GM23338 (cell line): ENCODE data around the gene VPS72. TPM values are rescaled to one million over a fixed set of nuclear protein-coding genes. Genes with fewer than 3 reads are reported as not detected.

Experiments
- ATAC-seq: fragments of 200-7000 bp; cut with Tn5 transposase; 3 replicates; pipeline ENCODE4 v1.9.1; 2020
- DNase-seq: peaks from one replicate; pipeline ENCODE4 v3.0.0-alpha.2; 2015; ENCODE audit warnings: low spot score
- H2AFZ ChIP-seq: fragments of 200-600 bp; sonication (generic); 2 replicates; pipeline ENCODE4 v1.8.0; 2016; ENCODE audit warnings: antibody characterized with exemption, mild to moderate bottlenecking, moderate library complexity
- H3F3A ChIP-seq: fragments of 200-600 bp; sonication (generic); replicated peaks from 2 replicates; pipeline ENCODE4 v1.8.0; 2017; ENCODE audit warnings: antibody characterized with exemption, mixed run types, low read depth
- H3K27ac ChIP-seq: fragments of 200-600 bp; sonication (generic); 2 replicates; pipeline ENCODE4 v1.6.1; 2016; ENCODE audit warnings: low read depth
- H3K27me3 ChIP-seq: fragments of 200-600 bp; sonication (generic); 2 replicates; pipeline ENCODE4 v1.8.0; 2016; ENCODE audit warnings: mild to moderate bottlenecking, mixed run types, moderate library complexity; ENCODE audit not compliant: insufficient read depth
- H3K36me3 ChIP-seq: fragments of 200-600 bp; sonication (generic); 2 replicates; pipeline ENCODE4 v1.8.0; 2016; ENCODE audit warnings: mild to moderate bottlenecking; ENCODE audit not compliant: insufficient read depth
- H3K4me1 ChIP-seq: fragments of 200-600 bp; sonication (generic); 2 replicates; pipeline ENCODE4 v1.8.0; 2016; ENCODE audit warnings: mild to moderate bottlenecking, moderate library complexity; ENCODE audit not compliant: insufficient read depth
- H3K4me2 ChIP-seq: fragments of 200-600 bp; sonication (generic); 2 replicates; pipeline ENCODE4 v1.7.1; 2017; ENCODE audit warnings: mixed run types
- H3K4me3 ChIP-seq: fragments of 200-600 bp; sonication (generic); 2 replicates; pipeline ENCODE4 v1.6.1; 2016; ENCODE audit warnings: mixed run types
- H3K79me2 ChIP-seq: fragments of 200-600 bp; sonication (generic); replicated peaks from 2 replicates; pipeline ENCODE4 v1.8.0; 2017; ENCODE audit warnings: mild to moderate bottlenecking; ENCODE audit not compliant: insufficient read depth
- H3K9me2 ChIP-seq: fragments of 200-600 bp; sonication (generic); 2 replicates; pipeline ENCODE4 v1.8.0; 2017; ENCODE audit not compliant: insufficient read depth
- H4K20me1 ChIP-seq: fragments of 200-600 bp; sonication (generic); replicated peaks from 2 replicates; pipeline ENCODE4 v1.8.0; 2017; ENCODE audit warnings: mild to moderate bottlenecking; ENCODE audit not compliant: insufficient read depth
- H3K27ac Mint-ChIP-seq: 2 replicates; pipeline ENCODE4 v1.8.0; 2020; ENCODE audit warnings: inconsistent platforms, mild to moderate bottlenecking, moderate library complexity, mixed read lengths
- H3K27me3 Mint-ChIP-seq: 3 replicates; pipeline ENCODE4 v1.8.0; 2022; ENCODE audit warnings: low read depth, mild to moderate bottlenecking, moderate library complexity, mixed read lengths, inconsistent platforms; ENCODE audit not compliant: insufficient read depth, poor library complexity
- H3K36me3 Mint-ChIP-seq: 3 replicates; pipeline ENCODE4 v1.8.0; 2021; ENCODE audit warnings: low read depth, mild to moderate bottlenecking, inconsistent platforms, moderate library complexity, mixed read lengths
- H3K4me1 Mint-ChIP-seq: 3 replicates; pipeline ENCODE4 v1.8.0; 2020; ENCODE audit warnings: mild to moderate bottlenecking, inconsistent platforms, mixed read lengths
- H3K4me3 Mint-ChIP-seq: 3 replicates; pipeline ENCODE4 v1.8.0; 2021; ENCODE audit warnings: moderate library complexity, mild to moderate bottlenecking, inconsistent platforms, mixed read lengths
- H3K9me3 Mint-ChIP-seq: 3 replicates; pipeline ENCODE4 v1.8.0; 2020; ENCODE audit warnings: moderate library complexity, mild to moderate bottlenecking, inconsistent platforms, mixed read lengths
- CREB1 ChIP-seq: fragments of 250-450 bp; sonication (Bioruptor Pico); IDR thresholded peaks from 2 replicates; pipeline ENCODE4 v1.5.0; 2020; ENCODE audit warnings: low read depth, mild to moderate bottlenecking, moderate library complexity
- EZH2 ChIP-seq: fragments of 200-600 bp; sonication (generic); IDR thresholded peaks from one replicate; pipeline ENCODE4 v1.8.0; 2017; ENCODE audit warnings: antibody characterized with exemption, mild to moderate bottlenecking, low read depth; ENCODE audit not compliant: unreplicated experiment
- EZH2phosphoT487 ChIP-seq: fragments of 200-600 bp; sonication (generic); IDR thresholded peaks from one replicate; pipeline ENCODE4 v1.8.1; 2018; ENCODE audit warnings: antibody characterized with exemption; ENCODE audit not compliant: unreplicated experiment
- JUNB ChIP-seq: IDR thresholded peaks from one replicate; pipeline ENCODE4 v1.6.1; 2016; ENCODE audit warnings: antibody characterized with exemption; ENCODE audit not compliant: unreplicated experiment
- NANOG ChIP-seq: IDR thresholded peaks from 2 replicates; pipeline ENCODE4 v1.6.1; 2016; ENCODE audit warnings: antibody characterized with exemption, borderline replicate concordance
- STAT1 ChIP-seq: IDR thresholded peaks from one replicate; pipeline ENCODE4 v1.6.1; 2016; ENCODE audit warnings: antibody characterized with exemption; ENCODE audit not compliant: unreplicated experiment
- ZNF331 ChIP-seq: fragments of 250-450 bp; sonication (Bioruptor Pico); IDR thresholded peaks from 2 replicates; pipeline ENCODE4 v1.5.0; 2020; ENCODE audit warnings: low read depth, mild to moderate bottlenecking, moderate library complexity
- ZNF462 ChIP-seq: fragments of 250-450 bp; sonication (Bioruptor Pico); IDR thresholded peaks from 2 replicates; pipeline ENCODE4 v1.5.0; 2020; ENCODE audit warnings: mild to moderate bottlenecking, moderate library complexity
- polyA plus RNA-seq: library from polyadenylated mRNA; unstranded; fragments of >200 nt; fragmentation: Nextera tagmentation; extraction: Ambion mirVana; gene quantifications from 2 replicates; pipeline ENCODE4 v1.2.1, GENCODE V29; 2016
- total RNA-seq: library from RNA; depleted of rRNA; stranded (reverse); fragments of >200 nt; shearing (Covaris generic); gene quantifications from 2 replicates; pipeline ENCODE4 v1.2.3, GENCODE V29; 2014

Gene VPS72
- total and polyA plus RNA-seq, 2 experiments from 2014 or later, result 60.2 to 90.3 TPM

DNA sequence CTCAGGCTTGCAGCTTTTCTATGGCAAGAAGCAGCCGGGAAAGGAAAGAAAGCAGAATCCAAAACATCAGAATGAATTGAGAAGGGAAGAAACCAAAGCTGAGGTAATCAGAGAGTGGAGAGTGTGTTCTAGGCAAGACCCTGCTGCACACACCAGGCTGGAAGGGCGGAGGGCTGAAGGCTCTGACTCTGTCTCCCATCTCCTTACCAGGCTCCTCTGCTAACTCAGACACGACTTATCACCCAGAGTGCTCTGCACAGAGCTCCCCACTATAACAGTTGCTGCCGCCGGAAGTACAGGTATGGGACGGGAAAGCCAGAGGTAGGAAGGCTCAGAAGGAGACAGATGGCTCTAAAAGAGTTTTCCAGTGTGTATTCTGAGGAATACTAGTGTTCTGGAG, 22.9 kb downstream of the VPS72 start (continued):
- TF ChIP-seq EZH2 (no peak), ZNF462 (CRISPR knock-in tag) (no peak), ZNF331 (CRISPR knock-in tag) (no peak)

- peak; percentile 59 for DNase-seq
- no peaks in the 10 kb centered on the region for H3K9me2 ChIP-seq
- no peak for TF ChIP-seq CREB1
- TF ChIP-seq STAT1, result no peak
- TF ChIP-seq EZH2phosphoT487, result no peak
- no peak for TF ChIP-seq NANOG
- no peak for TF ChIP-seq ZNF462 (CRISPR knock-in tag)
- no peak for TF ChIP-seq JUNB
- TF ChIP-seq ZNF331 (CRISPR knock-in tag), result no peak
These were observed 23.5 kb downstream of the VPS72 start for GRCh38 chr1:151166505-151166956.

More at GRCh38 chr1:151166505-151166956, 23.5 kb downstream of the VPS72 start:
- Mint-ChIP-seq H3K4me1 (peaks cover 16% of the 10 kb centered on the region), H3K9me3 (peaks cover 3% of the 10 kb centered on the region; the same call in 1 of the 3 replicates), H3K36me3 (peaks cover 38% of the 10 kb centered on the region), H3K27me3 (peaks cover 9% of the 10 kb centered on the region), H3K27ac (peak overlapping the region; percentile 95; the same call in 1 of the 2 replicates), H3K4me3 (peak overlapping the region; percentile 97)
- H3F3A ChIP-seq, result 0 out of 2 replicates have a peak, but pooled peaks cover 5% of the 10 kb centered on the region
- peaks cover 7% of the 10 kb centered on the region; the same call in 1 of the 2 replicates for H3K36me3 ChIP-seq
- H3K4me2 ChIP-seq, result peak overlapping the region; percentile 87
- peak overlapping the region; percentile 66 for H3K4me3 ChIP-seq
- peaks cover 8% of the 10 kb centered on the region for H3K79me2 ChIP-seq
- peak overlapping the region; percentile 0 for H3K27ac ChIP-seq
- H3K4me1 ChIP-seq, result peaks cover 12% of the 10 kb centered on the region
- H4K20me1 ChIP-seq, result no peaks in the 10 kb centered on the region
- peak overlapping the region; percentile 34; the same call in 1 of the 2 replicates for H2AFZ ChIP-seq
- ATAC-seq, result peak; percentile 8
- no peaks in the 10 kb centered on the region for H3K27me3 ChIP-seq
